GM21576 (cell line): ENCODE data around the gene MAP1S.

Experiments used
- ATAC-seq: cut with Tn5 transposase; IDR thresholded peaks from one replicate; pipeline ENCODE4 v1.9.1; 2021; ENCODE audit warnings: mild to moderate bottlenecking, moderate library complexity; ENCODE audit not compliant: unreplicated experiment

MAP1S gene

GRCh38 chr19:17718947-17719711 is at the start of gene MAP1S:
MAP1S (plus strand) TSS chr19:17719480; CDS start chr19:17719503, 23 bp downstream.
- ATAC-seq: peak; percentile 60

GRCh38 chr19:17671906-17672305 is 47.4 kb upstream of the MAP1S start:
- no peak for ATAC-seq

- no peak for ATAC-seq
Measured at GRCh38 chr19:17673937-17674799, 45.1 kb upstream of the MAP1S start.

- no peak for ATAC-seq
Measured at GRCh38 chr19:17676295-17676694, 43.0 kb upstream of the MAP1S start.

- no peak for ATAC-seq
Measured at GRCh38 chr19:17677002-17677401, 42.3 kb upstream of the MAP1S start.

GRCh38 chr19:17678836-17679235 is 40.4 kb upstream of the MAP1S start:
- ATAC-seq: no peak

GRCh38 chr19:17679526-17680229 is 39.6 kb upstream of the MAP1S start:
- ATAC-seq: no peak

GRCh38 chr19:17680230-17680722 is 39.0 kb upstream of the MAP1S start:
- no peak for ATAC-seq

- no peak for ATAC-seq
Measured at GRCh38 chr19:17681505-17682125, 37.7 kb upstream of the MAP1S start.

- ATAC-seq: no peak
Measured at GRCh38 chr19:17682273-17682672, 37.0 kb upstream of the MAP1S start.

- no peak for ATAC-seq
Measured at GRCh38 chr19:17683078-17683477, 36.2 kb upstream of the MAP1S start.

- no peak for ATAC-seq
Measured at GRCh38 chr19:17684256-17684655, 35.0 kb upstream of the MAP1S start.

- no peak for ATAC-seq
Measured at GRCh38 chr19:17685451-17686022, 33.7 kb upstream of the MAP1S start.

- no peak for ATAC-seq
Measured at GRCh38 chr19:17686023-17686521, 33.2 kb upstream of the MAP1S start.

GRCh38 chr19:17686592-17687024 is 32.7 kb upstream of the MAP1S start:
- ATAC-seq: no peak

GRCh38 chr19:17687141-17687856 is 32.0 kb upstream of the MAP1S start:
- no peak for ATAC-seq

GRCh38 chr19:17687857-17688784 is 31.2 kb upstream of the MAP1S start, which contains the start of gene UNC13A:
UNC13A (minus strand) TSS chr19:17688354; CDS start chr19:17688199, 155 bp downstream.
- no peak for ATAC-seq

GRCh38 chr19:17688853-17689595 is 30.3 kb upstream of the MAP1S start:
- ATAC-seq: no peak
